GM23338 (cell line): Measurements from ENCODE around the gene FRMD4A. TPM values are rescaled to one million over a fixed set of nuclear protein-coding genes. Genes with fewer than 3 reads are reported as not detected.

ENCODE experiments used
- ATAC-seq: fragments of 200-7000 bp; cut with Tn5 transposase; 3 replicates; pipeline ENCODE4 v1.9.1; 2020
- DNase-seq: peaks from one replicate; pipeline ENCODE4 v3.0.0-alpha.2; 2015; ENCODE audit warnings: low spot score
- H2AFZ ChIP-seq: fragments of 200-600 bp; sonication (generic); 2 replicates; pipeline ENCODE4 v1.8.0; 2016; ENCODE audit warnings: antibody characterized with exemption, mild to moderate bottlenecking, moderate library complexity
- H3F3A ChIP-seq: fragments of 200-600 bp; sonication (generic); replicated peaks from 2 replicates; pipeline ENCODE4 v1.8.0; 2017; ENCODE audit warnings: antibody characterized with exemption, mixed run types, low read depth
- H3K27ac ChIP-seq: fragments of 200-600 bp; sonication (generic); 2 replicates; pipeline ENCODE4 v1.6.1; 2016; ENCODE audit warnings: low read depth
- H3K27me3 ChIP-seq: fragments of 200-600 bp; sonication (generic); 2 replicates; pipeline ENCODE4 v1.8.0; 2016; ENCODE audit warnings: mild to moderate bottlenecking, mixed run types, moderate library complexity; ENCODE audit not compliant: insufficient read depth
- H3K36me3 ChIP-seq: fragments of 200-600 bp; sonication (generic); 2 replicates; pipeline ENCODE4 v1.8.0; 2016; ENCODE audit warnings: mild to moderate bottlenecking; ENCODE audit not compliant: insufficient read depth
- H3K4me1 ChIP-seq: fragments of 200-600 bp; sonication (generic); 2 replicates; pipeline ENCODE4 v1.8.0; 2016; ENCODE audit warnings: mild to moderate bottlenecking, moderate library complexity; ENCODE audit not compliant: insufficient read depth
- H3K4me2 ChIP-seq: fragments of 200-600 bp; sonication (generic); 2 replicates; pipeline ENCODE4 v1.7.1; 2017; ENCODE audit warnings: mixed run types
- H3K4me3 ChIP-seq: fragments of 200-600 bp; sonication (generic); 2 replicates; pipeline ENCODE4 v1.6.1; 2016; ENCODE audit warnings: mixed run types
- H3K79me2 ChIP-seq: fragments of 200-600 bp; sonication (generic); replicated peaks from 2 replicates; pipeline ENCODE4 v1.8.0; 2017; ENCODE audit warnings: mild to moderate bottlenecking; ENCODE audit not compliant: insufficient read depth
- H3K9me2 ChIP-seq: fragments of 200-600 bp; sonication (generic); 2 replicates; pipeline ENCODE4 v1.8.0; 2017; ENCODE audit not compliant: insufficient read depth
- H4K20me1 ChIP-seq: fragments of 200-600 bp; sonication (generic); replicated peaks from 2 replicates; pipeline ENCODE4 v1.8.0; 2017; ENCODE audit warnings: mild to moderate bottlenecking; ENCODE audit not compliant: insufficient read depth
- H3K27ac Mint-ChIP-seq: 2 replicates; pipeline ENCODE4 v1.8.0; 2020; ENCODE audit warnings: inconsistent platforms, mild to moderate bottlenecking, moderate library complexity, mixed read lengths
- H3K27me3 Mint-ChIP-seq: 3 replicates; pipeline ENCODE4 v1.8.0; 2022; ENCODE audit warnings: low read depth, mild to moderate bottlenecking, moderate library complexity, mixed read lengths, inconsistent platforms; ENCODE audit not compliant: insufficient read depth, poor library complexity
- H3K36me3 Mint-ChIP-seq: 3 replicates; pipeline ENCODE4 v1.8.0; 2021; ENCODE audit warnings: low read depth, mild to moderate bottlenecking, inconsistent platforms, moderate library complexity, mixed read lengths
- H3K4me1 Mint-ChIP-seq: 3 replicates; pipeline ENCODE4 v1.8.0; 2020; ENCODE audit warnings: mild to moderate bottlenecking, inconsistent platforms, mixed read lengths
- H3K4me3 Mint-ChIP-seq: 3 replicates; pipeline ENCODE4 v1.8.0; 2021; ENCODE audit warnings: moderate library complexity, mild to moderate bottlenecking, inconsistent platforms, mixed read lengths
- H3K9me3 Mint-ChIP-seq: 3 replicates; pipeline ENCODE4 v1.8.0; 2020; ENCODE audit warnings: moderate library complexity, mild to moderate bottlenecking, inconsistent platforms, mixed read lengths
- NANOG ChIP-seq: IDR thresholded peaks from 2 replicates; pipeline ENCODE4 v1.6.1; 2016; ENCODE audit warnings: antibody characterized with exemption, borderline replicate concordance
- REST ChIP-seq: IDR thresholded peaks from one replicate; pipeline ENCODE4 v1.6.1; 2018; ENCODE audit warnings: antibody characterized with exemption; ENCODE audit not compliant: unreplicated experiment
- STAT1 ChIP-seq: IDR thresholded peaks from one replicate; pipeline ENCODE4 v1.6.1; 2016; ENCODE audit warnings: antibody characterized with exemption; ENCODE audit not compliant: unreplicated experiment
- ZNF114 ChIP-seq: fragments of 250-450 bp; sonication (Bioruptor Pico); IDR thresholded peaks from 2 replicates; pipeline ENCODE4 v1.5.0; 2020; ENCODE audit warnings: mild to moderate bottlenecking, moderate library complexity
- polyA plus RNA-seq: library from polyadenylated mRNA; unstranded; fragments of >200 nt; fragmentation: Nextera tagmentation; extraction: Ambion mirVana; gene quantifications from 2 replicates; pipeline ENCODE4 v1.2.1, GENCODE V29; 2016
- total RNA-seq: library from RNA; depleted of rRNA; stranded (reverse); fragments of >200 nt; shearing (Covaris generic); gene quantifications from 2 replicates; pipeline ENCODE4 v1.2.3, GENCODE V29; 2014
- TF ChIP-seq, protein P1 (sequence below): fragments of 250-450 bp; sonication (Bioruptor Pico); IDR thresholded peaks from 2 replicates; pipeline ENCODE4 v1.5.0; 2020; ENCODE audit warnings: mild to moderate bottlenecking, moderate library complexity

Gene FRMD4A
- total and polyA plus RNA-seq, 2 experiments from 2014 or later: 14.0 to 20.1 TPM

DNA sequence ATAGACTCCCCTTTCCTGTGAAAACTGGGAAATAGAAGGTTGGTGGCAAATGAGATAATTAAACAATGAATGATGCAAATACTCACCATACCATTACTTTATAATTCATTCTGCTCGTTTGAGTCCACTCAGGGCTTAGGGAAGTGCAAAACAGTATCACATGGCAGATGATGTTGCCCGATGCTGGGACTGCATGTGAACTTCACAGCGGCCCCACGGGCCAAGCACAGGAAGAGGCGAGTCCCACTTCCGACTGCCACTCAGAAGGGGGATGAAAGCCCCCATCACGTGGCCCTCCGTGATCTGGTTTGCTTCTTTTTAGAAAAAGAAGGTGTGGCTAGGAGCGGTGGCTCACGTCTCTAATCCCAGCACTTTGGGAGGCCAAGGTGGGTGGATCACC lies 672.5 kb downstream of the FRMD4A start:
- H3K4me2 ChIP-seq: no peak overlapping the region
- H4K20me1 ChIP-seq: no peaks in the 10 kb centered on the region
- peaks cover 7% of the 10 kb centered on the region for H3K27me3 Mint-ChIP-seq
- H3K9me2 ChIP-seq: no peaks in the 10 kb centered on the region
- no peaks in the 10 kb centered on the region for H3K36me3 ChIP-seq
- DNase-seq: no peak
- H3K27me3 ChIP-seq: no peaks in the 10 kb centered on the region
- H3K79me2 ChIP-seq: no peaks in the 10 kb centered on the region
- H3K27ac ChIP-seq: no peak overlapping the region
- H2AFZ ChIP-seq: no peak overlapping the region
- H3K9me3 Mint-ChIP-seq: no peaks in the 10 kb centered on the region
- no peak overlapping the region for H3K27ac Mint-ChIP-seq
- H3K4me3 ChIP-seq: no peak overlapping the region
- peaks cover 14% of the 10 kb centered on the region; the same call in 2 of the 3 replicates for H3K4me1 Mint-ChIP-seq
- H3K4me3 Mint-ChIP-seq: no peak overlapping the region
- no peaks in the 10 kb centered on the region for H3F3A ChIP-seq
- ATAC-seq: no peak
- H3K4me1 ChIP-seq: no peaks in the 10 kb centered on the region; the same call in 1 of the 2 replicates
- TF ChIP-seq NANOG (no peak), REST (no peak), STAT1 (no peak), ZNF114 (CRISPR knock-in tag) (no peak)
- TF ChIP-seq, protein P1, sequence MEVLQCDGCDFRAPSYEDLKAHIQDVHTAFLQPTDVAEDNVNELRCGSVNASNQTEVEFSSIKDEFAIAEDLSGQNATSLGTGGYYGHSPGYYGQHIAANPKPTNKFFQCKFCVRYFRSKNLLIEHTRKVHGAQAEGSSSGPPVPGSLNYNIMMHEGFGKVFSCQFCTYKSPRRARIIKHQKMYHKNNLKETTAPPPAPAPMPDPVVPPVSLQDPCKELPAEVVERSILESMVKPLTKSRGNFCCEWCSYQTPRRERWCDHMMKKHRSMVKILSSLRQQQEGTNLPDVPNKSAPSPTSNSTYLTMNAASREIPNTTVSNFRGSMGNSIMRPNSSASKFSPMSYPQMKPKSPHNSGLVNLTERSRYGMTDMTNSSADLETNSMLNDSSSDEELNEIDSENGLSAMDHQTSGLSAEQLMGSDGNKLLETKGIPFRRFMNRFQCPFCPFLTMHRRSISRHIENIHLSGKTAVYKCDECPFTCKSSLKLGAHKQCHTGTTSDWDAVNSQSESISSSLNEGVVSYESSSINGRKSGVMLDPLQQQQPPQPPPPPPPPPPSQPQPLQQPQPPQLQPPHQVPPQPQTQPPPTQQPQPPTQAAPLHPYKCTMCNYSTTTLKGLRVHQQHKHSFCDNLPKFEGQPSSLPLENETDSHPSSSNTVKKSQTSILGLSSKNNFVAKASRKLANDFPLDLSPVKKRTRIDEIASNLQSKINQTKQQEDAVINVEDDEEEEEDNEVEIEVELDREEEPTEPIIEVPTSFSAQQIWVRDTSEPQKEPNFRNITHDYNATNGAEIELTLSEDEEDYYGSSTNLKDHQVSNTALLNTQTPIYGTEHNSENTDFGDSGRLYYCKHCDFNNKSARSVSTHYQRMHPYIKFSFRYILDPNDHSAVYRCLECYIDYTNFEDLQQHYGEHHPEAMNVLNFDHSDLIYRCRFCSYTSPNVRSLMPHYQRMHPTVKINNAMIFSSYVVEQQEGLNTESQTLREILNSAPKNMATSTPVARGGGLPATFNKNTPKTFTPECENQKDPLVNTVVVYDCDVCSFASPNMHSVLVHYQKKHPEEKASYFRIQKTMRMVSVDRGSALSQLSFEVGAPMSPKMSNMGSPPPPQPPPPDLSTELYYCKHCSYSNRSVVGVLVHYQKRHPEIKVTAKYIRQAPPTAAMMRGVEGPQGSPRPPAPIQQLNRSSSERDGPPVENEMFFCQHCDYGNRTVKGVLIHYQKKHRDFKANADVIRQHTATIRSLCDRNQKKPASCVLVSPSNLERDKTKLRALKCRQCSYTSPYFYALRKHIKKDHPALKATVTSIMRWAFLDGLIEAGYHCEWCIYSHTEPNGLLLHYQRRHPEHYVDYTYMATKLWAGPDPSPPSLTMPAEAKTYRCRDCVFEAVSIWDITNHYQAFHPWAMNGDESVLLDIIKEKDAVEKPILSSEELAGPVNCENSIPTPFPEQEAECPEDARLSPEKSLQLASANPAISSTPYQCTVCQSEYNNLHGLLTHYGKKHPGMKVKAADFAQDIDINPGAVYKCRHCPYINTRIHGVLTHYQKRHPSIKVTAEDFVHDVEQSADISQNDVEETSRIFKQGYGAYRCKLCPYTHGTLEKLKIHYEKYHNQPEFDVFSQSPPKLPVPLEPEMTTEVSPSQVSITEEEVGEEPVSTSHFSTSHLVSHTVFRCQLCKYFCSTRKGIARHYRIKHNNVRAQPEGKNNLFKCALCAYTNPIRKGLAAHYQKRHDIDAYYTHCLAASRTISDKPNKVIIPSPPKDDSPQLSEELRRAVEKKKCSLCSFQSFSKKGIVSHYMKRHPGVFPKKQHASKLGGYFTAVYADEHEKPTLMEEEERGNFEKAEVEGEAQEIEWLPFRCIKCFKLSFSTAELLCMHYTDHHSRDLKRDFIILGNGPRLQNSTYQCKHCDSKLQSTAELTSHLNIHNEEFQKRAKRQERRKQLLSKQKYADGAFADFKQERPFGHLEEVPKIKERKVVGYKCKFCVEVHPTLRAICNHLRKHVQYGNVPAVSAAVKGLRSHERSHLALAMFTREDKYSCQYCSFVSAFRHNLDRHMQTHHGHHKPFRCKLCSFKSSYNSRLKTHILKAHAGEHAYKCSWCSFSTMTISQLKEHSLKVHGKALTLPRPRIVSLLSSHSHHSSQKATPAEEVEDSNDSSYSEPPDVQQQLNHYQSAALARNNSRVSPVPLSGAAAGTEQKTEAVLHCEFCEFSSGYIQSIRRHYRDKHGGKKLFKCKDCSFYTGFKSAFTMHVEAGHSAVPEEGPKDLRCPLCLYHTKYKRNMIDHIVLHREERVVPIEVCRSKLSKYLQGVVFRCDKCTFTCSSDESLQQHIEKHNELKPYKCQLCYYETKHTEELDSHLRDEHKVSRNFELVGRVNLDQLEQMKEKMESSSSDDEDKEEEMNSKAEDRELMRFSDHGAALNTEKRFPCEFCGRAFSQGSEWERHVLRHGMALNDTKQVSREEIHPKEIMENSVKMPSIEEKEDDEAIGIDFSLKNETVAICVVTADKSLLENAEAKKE (CRISPR knock-in tag): no peak
- peaks cover 41% of the 10 kb centered on the region for H3K36me3 Mint-ChIP-seq
